CD8-positive, alpha-beta memory T cell (primary cell): ENCODE measurements around the gene ADAMTS2. TPM values are rescaled to one million over a fixed set of nuclear protein-coding genes. Genes with fewer than 3 reads are reported as not detected.
"Not testable (repeated sequence)": the region's sequence is repeated elsewhere in the genome, so short reads cannot be mapped to it uniquely, and the experiment has no call there.

Experiments used
- CTCF ChIA-PET: fragments of 350-600 bp; sonication (Branson Sonifier 250); formaldehyde crosslinking; loops from one replicate; lab custom pipeline; 2021; ENCODE audit warnings: antibody characterized with exemption; lab: Charles Lee
- POLR2A ChIA-PET: fragments of 350-600 bp; sonication (Branson Sonifier 250); formaldehyde crosslinking; loops from one replicate; lab custom pipeline; 2021; ENCODE audit warnings: antibody characterized with exemption; lab: Charles Lee
- DNase-seq, 5 donors: peaks; one replicate each; pipeline versions ENCODE4 v3.0.0 to v3.0.0-alpha.2; 2020 to 2022; ENCODE audit warnings: mixed read lengths in 1 of 5
- H3K27ac ChIP-seq: one replicate; pipeline ENCODE4 v1.7.0; 2013; ENCODE audit warnings: low read depth, mild to moderate bottlenecking, low read length, moderate library complexity
- H3K27me3 ChIP-seq: 2 replicates; pipeline ENCODE4 v1.7.0; 2013; ENCODE audit warnings: low read length, mild to moderate bottlenecking; ENCODE audit not compliant: insufficient read depth, poor library complexity, severe bottlenecking
- H3K36me3 ChIP-seq: 2 replicates; pipeline ENCODE4 v1.7.0; 2013; ENCODE audit warnings: mild to moderate bottlenecking, low read length, moderate library complexity; ENCODE audit not compliant: insufficient read depth
- H3K4me1 ChIP-seq: 2 replicates; pipeline ENCODE4 v1.7.0; 2013; ENCODE audit warnings: mild to moderate bottlenecking, low read length, moderate library complexity; ENCODE audit not compliant: insufficient read depth
- H3K4me3 ChIP-seq: 2 replicates; pipeline ENCODE4 v1.7.0; 2013; ENCODE audit warnings: mild to moderate bottlenecking, low read length
- H3K9me3 ChIP-seq: 2 replicates; pipeline ENCODE4 v1.7.0; 2013; ENCODE audit warnings: mild to moderate bottlenecking, low read length
- H3K27ac Mint-ChIP-seq, 8 donors: one replicate each; pipeline ENCODE4 v1.8.0; 2020 to 2021; ENCODE audit warnings: mixed read lengths in 8 of 8, mild to moderate bottlenecking in 6 of 8, inconsistent platforms in 3 of 8, moderate library complexity in 3 of 8
- H3K27me3 Mint-ChIP-seq, 2 donors: one replicate each; pipeline ENCODE4 v1.8.0; 2020 to 2021; ENCODE audit warnings: mixed read lengths in 2 of 2, mild to moderate bottlenecking in 1 of 2, moderate library complexity in 1 of 2
- H3K36me3 Mint-ChIP-seq, 3 donors: one replicate each; pipeline ENCODE4 v1.8.0; 2020 to 2021; ENCODE audit warnings: mixed read lengths in 3 of 3, inconsistent platforms in 1 of 3, mild to moderate bottlenecking in 1 of 3
- H3K4me1 Mint-ChIP-seq, 3 donors: one replicate each; pipeline ENCODE4 v1.8.0; 2020 to 2021; ENCODE audit warnings: mixed read lengths in 3 of 3, inconsistent platforms in 1 of 3, mild to moderate bottlenecking in 1 of 3
- H3K4me3 Mint-ChIP-seq, 7 donors: one replicate each; pipeline ENCODE4 v1.8.0; 2020 to 2021; ENCODE audit warnings: mixed read lengths in 7 of 7, mild to moderate bottlenecking in 6 of 7, moderate library complexity in 4 of 7, inconsistent platforms in 2 of 7
- H3K9me3 Mint-ChIP-seq, 5 donors: one replicate each; pipeline ENCODE4 v1.8.0; 2020 to 2022; ENCODE audit warnings: mixed read lengths in 5 of 5, mild to moderate bottlenecking in 3 of 5, moderate library complexity in 2 of 5, inconsistent platforms in 1 of 5
- polyA plus RNA-seq: library from polyadenylated mRNA; unstranded; fragments of 300-500 nt; fragmentation: Illumina TruSeq; gene quantifications from one replicate; pipeline ENCODE4 v1.2.3, GENCODE V29; 2021
- total RNA-seq, 2 experiments: library from RNA; stranded (reverse); gene quantifications; one replicate each; pipeline ENCODE4 v1.2.3, GENCODE V29; 2021

Gene ADAMTS2
- total and polyA plus RNA-seq, 3 experiments from 2014 or later, result not detected

DNA sequence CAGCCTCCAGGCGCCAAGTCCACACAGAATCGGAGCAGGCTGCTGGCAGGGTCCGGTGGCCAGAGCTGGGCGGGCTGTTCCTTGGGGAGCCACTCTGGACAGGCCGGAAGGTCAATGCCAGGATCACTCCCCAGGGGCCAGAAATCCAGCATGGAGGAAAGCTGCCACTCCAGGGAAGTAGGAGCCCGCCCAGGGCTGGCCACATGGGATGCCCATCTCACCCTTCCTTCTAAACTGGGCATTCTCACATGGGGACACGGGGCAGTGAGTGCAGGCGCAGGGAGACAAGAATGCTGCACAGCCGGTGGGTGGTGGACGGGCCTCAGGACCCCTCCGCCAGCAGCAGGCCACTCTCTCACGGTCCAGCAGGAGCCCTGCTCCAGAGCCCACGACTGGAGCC, 58.2 kb downstream of the ADAMTS2 start:
- H3K27ac Mint-ChIP-seq, result no peak overlapping the region
- H3K4me1 Mint-ChIP-seq, result no peaks in the 10 kb centered on the region
- POLR2A ChIA-PET, result no interaction called here
- Histone ChIP-seq H3K4me3 (no peak overlapping the region), H3K4me1 (no peaks in the 10 kb centered on the region), H3K9me3 (no peaks in the 10 kb centered on the region), H3K36me3 (no peaks in the 10 kb centered on the region), H3K27me3 (no peaks in the 10 kb centered on the region), H3K27ac (no peak overlapping the region)
- peaks cover 0 to 6% of the 10 kb centered on the region in 2 donors for H3K27me3 Mint-ChIP-seq
- peak in 1 of 5 donors; percentile 17 for DNase-seq
- no peaks in the 10 kb centered on the region for H3K9me3 Mint-ChIP-seq
- no peak overlapping the region for H3K4me3 Mint-ChIP-seq
- no peaks in the 10 kb centered on the region for H3K36me3 Mint-ChIP-seq
- CTCF ChIA-PET, result no interaction called here

DNA sequence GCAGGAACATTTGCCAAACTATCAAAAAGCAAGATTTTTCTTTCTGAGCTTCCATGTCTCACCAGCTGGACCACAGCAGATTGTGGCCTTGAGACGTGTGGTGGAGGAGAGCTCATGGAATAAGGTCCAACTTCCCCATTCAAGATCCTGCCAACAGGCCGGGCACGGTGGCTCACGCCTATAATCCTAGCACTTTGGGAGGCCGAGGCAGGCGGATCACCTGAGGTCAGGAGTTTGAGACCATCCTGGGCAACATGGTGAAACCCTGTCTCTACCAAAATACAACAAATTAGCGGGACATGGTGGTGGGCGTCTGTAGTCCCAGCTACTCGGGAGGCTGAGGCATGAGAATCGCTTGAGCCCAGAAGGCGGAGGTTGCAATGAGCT, 59.5 kb downstream of the ADAMTS2 start:
- H3K27me3 ChIP-seq, H3K27me3 Mint-ChIP-seq, H3K4me1 Mint-ChIP-seq, CTCF ChIA-PET, H3K27ac ChIP-seq, H3K9me3 ChIP-seq, DNase-seq, H3K36me3 ChIP-seq, H3K27ac Mint-ChIP-seq, H3K36me3 Mint-ChIP-seq, POLR2A ChIA-PET, H3K4me1 ChIP-seq, H3K4me3 ChIP-seq, H3K4me3 Mint-ChIP-seq, H3K9me3 Mint-ChIP-seq: not testable (repeated sequence)

DNA sequence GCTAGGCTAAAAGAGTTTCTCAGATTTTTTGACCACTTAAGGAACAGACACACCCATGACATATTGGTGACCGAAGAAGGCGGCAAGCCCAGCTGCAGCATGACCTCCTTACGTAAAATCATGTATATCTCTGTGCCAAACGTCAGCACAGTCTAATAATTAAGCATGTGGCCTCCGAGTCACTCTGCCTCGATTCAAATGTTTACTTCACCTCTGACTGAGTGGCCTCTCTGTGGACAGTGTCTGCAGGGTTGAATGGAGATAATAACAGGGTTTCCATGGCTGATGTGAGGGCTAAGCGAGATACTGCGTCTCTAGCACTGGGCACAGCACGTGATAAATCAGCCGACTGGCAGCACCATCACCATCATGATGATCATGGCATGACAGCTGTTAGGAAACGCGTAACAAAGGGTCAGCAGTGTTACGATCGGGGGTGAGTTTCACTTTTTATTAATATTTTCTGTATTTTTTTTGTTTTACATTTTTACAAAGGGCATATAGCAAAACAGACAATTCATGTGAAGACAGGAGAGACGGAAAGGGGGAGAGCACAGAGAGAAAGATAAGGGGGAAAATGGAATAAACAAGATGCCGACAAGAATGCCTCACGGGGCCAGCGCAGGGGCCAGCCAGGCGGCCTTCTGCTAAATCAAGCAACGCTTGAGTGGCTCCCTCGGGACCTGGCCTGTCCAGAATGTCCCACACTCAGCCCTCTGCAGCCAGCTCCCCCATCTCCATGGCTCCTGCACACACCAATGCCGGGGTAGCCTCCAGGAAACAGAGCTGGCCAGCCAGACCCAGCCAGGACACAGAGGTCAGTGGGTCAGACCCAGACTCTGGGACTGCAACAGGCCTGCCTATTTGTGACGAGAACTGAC, 60.3 kb downstream of the ADAMTS2 start:
- no peaks in the 10 kb centered on the region for H3K9me3 Mint-ChIP-seq
- no peaks in the 10 kb centered on the region for H3K36me3 Mint-ChIP-seq
- Histone ChIP-seq H3K4me3 (no peak overlapping the region), H3K9me3 (no peaks in the 10 kb centered on the region), H3K4me1 (no peaks in the 10 kb centered on the region), H3K27ac (no peak overlapping the region), H3K27me3 (no peaks in the 10 kb centered on the region), H3K36me3 (no peaks in the 10 kb centered on the region)
- ChIA-PET POLR2A (no interaction called here), CTCF (no interaction called here)
- H3K4me3 Mint-ChIP-seq, result no peak overlapping the region
- H3K27ac Mint-ChIP-seq, result no peak overlapping the region
- peak in 1 of 5 donors; percentile 19 for DNase-seq
- H3K27me3 Mint-ChIP-seq, result peaks cover 0 to 5% of the 10 kb centered on the region in 2 donors
- H3K4me1 Mint-ChIP-seq, result no peaks in the 10 kb centered on the region

DNA sequence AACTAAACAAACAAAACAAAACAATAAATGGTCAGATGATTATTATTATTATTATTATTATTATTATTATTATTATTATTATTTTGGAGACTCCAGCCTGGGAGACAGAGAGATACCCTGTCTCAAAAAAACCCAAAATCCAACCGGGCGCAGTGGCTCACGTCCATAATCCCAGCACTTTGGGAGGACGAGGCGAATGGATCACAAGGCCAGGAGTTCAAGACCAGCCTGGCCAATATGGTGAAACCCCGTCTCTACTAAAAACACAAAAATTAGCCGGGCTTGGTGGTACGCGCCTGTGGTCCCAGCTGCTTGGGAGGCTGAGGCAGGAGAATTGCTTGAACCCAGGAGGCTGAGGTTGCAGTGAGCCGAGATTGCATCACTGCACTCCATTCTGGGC, 61.4 kb downstream of the ADAMTS2 start:
- H3K4me1 ChIP-seq, H3K27me3 ChIP-seq, H3K4me1 Mint-ChIP-seq, H3K36me3 ChIP-seq, H3K36me3 Mint-ChIP-seq, H3K27ac ChIP-seq, H3K27me3 Mint-ChIP-seq, H3K9me3 Mint-ChIP-seq, H3K9me3 ChIP-seq, POLR2A ChIA-PET, H3K4me3 ChIP-seq, CTCF ChIA-PET, H3K27ac Mint-ChIP-seq, H3K4me3 Mint-ChIP-seq: not testable (repeated sequence)
- DNase-seq, result peak in 1 of 5 donors; percentile 3

DNA sequence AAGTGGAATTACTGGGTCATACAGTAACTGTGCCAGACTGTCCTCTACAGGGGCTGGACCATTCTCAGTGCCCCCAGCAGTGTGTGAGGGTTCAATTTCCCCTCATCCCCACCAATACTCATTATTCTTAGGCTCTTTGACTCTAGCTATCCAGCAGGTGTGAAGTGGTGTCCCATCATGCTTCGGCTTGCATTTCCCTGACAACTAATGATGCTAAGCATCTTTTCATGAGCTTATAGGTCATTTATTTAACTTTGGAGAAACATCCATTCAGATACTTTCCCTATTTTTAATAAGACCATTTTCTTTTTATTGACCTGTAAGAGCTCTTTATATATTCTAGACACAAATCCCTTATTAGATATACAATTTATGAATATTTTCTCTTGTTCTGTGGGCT, 63.6 kb downstream of the ADAMTS2 start:
- no peaks in the 10 kb centered on the region for H3K36me3 Mint-ChIP-seq
- H3K27ac Mint-ChIP-seq, result no peak overlapping the region
- Histone ChIP-seq H3K4me3 (no peak overlapping the region), H3K27me3 (no peaks in the 10 kb centered on the region), H3K4me1 (no peaks in the 10 kb centered on the region), H3K36me3 (no peaks in the 10 kb centered on the region), H3K27ac (no peak overlapping the region), H3K9me3 (no peaks in the 10 kb centered on the region)
- no peak overlapping the region for H3K4me3 Mint-ChIP-seq
- H3K27me3 Mint-ChIP-seq, result peaks cover 0 to 4% of the 10 kb centered on the region in 2 donors
- ChIA-PET CTCF (no interaction called here), POLR2A (interaction anchor here (0.6 kb wide), 1 partner anchor 342 kb away, joined by 3 read pairs; no protein-coding TSS in a partner anchor)
- peaks cover 0 to 1% (median 0%) of the 10 kb centered on the region in 3 donors for H3K4me1 Mint-ChIP-seq
- no peak for DNase-seq
- H3K9me3 Mint-ChIP-seq, result no peaks in the 10 kb centered on the region

DNA sequence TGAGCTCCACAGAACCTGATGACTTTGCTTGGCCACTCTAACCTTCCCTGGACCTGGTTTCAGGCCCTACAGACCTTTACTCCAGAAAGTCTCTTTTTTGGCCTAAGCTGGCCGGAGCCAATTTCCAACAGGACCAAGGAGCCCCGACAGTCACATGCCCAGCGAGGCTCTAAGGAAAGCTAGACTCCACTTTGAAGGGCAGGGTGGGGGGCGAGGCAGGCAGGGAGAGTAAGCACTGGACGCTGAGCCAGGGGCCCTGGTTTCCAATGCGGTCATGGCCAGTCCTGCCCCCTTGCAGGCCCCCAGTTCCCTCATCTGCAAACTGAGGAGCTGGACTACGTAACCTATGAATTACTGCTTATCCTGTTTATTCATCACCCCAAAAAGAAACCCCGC, 65.2 kb downstream of the ADAMTS2 start:
- Mint-ChIP-seq H3K27ac (no peak overlapping the region), H3K4me1 (peaks cover 0 to 1% (median 0%) of the 10 kb centered on the region in 3 donors), H3K27me3 (peaks cover 0 to 4% of the 10 kb centered on the region in 2 donors), H3K36me3 (no peaks in the 10 kb centered on the region), H3K4me3 (no peak overlapping the region), H3K9me3 (no peaks in the 10 kb centered on the region)
- Histone ChIP-seq H3K27ac (no peak overlapping the region), H3K36me3 (no peaks in the 10 kb centered on the region), H3K4me1 (no peaks in the 10 kb centered on the region), H3K9me3 (no peaks in the 10 kb centered on the region), H3K27me3 (no peaks in the 10 kb centered on the region), H3K4me3 (no peak overlapping the region)
- no peak for DNase-seq
- POLR2A ChIA-PET, result no interaction called here
- CTCF ChIA-PET, result no interaction called here

DNA sequence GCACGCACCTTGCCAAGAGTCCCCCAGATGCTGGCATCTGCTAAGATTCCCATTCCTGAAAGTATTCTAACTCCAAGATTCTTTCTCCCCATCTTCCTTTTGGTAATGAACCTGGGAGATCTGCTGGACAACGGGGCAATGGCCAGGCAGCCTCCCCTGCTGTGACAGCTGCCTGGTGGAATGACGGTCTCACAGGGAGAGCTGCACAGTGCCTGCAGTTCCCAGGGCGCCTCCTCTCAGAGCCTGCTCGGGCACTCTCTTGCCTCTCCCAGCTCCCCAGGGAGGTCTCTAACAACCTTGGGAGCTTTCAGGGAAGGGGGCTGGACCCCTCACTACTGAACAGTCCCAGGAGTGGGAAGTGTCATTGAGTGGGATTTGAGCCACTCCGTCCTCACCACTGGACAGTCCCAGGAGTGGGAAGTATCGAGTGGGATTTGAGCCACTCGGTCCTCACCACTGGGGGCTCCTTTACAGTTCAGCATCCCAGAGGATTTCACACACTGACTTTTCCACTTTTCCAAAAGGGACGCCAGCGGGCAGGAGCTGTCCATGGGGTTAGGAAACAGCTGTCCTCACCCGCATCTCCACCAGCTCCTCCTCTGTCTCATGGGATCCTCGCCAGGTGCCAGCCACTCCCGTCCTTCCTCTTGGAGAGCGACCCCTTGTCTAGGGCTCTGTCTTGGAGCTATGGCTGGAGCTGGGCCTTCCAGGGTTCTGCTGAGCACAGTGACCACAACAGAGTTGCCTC, 65.7 kb downstream of the ADAMTS2 start:
- ChIA-PET CTCF (no interaction called here), POLR2A (no interaction called here)
- Histone ChIP-seq H3K4me1 (no peaks in the 10 kb centered on the region), H3K9me3 (no peaks in the 10 kb centered on the region), H3K27ac (no peak overlapping the region), H3K27me3 (no peaks in the 10 kb centered on the region), H3K36me3 (no peaks in the 10 kb centered on the region), H3K4me3 (no peak overlapping the region)
- H3K9me3 Mint-ChIP-seq, result no peaks in the 10 kb centered on the region
- H3K36me3 Mint-ChIP-seq, result no peaks in the 10 kb centered on the region
- peaks cover 0 to 4% of the 10 kb centered on the region in 2 donors for H3K27me3 Mint-ChIP-seq
- H3K4me3 Mint-ChIP-seq, result no peak overlapping the region
- peak in 1 of 5 donors; percentile 23 for DNase-seq
- no peak overlapping the region for H3K27ac Mint-ChIP-seq
- peaks cover 0 to 1% (median 0%) of the 10 kb centered on the region in 3 donors for H3K4me1 Mint-ChIP-seq

DNA sequence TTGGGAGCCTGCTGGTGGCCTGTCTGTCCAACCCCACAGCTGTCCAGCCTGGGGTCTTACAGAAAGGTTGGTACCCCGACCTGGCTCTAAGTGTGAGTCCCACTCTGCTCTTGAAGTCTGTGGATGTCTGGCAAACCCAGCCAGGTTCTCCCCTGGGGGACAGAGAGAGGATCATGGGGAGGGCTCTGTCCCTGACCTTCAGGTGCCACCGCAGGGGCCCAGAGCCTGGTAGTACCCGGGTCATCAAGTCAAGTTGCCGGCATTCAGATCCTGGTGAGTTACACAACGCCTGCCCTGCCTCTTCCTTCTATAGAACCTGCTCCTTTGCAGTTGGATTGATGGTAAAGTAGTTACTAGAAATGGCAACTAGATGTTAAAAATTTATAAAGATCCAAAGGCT, 66.7 kb downstream of the ADAMTS2 start:
- H3K27ac Mint-ChIP-seq, result peak overlapping the region in 1 of 8 donors; percentile 22
- no peaks in the 10 kb centered on the region for H3K36me3 Mint-ChIP-seq
- Histone ChIP-seq H3K27ac (no peak overlapping the region), H3K4me3 (no peak overlapping the region), H3K36me3 (no peaks in the 10 kb centered on the region), H3K9me3 (no peaks in the 10 kb centered on the region), H3K4me1 (no peaks in the 10 kb centered on the region), H3K27me3 (no peaks in the 10 kb centered on the region)
- POLR2A ChIA-PET, result no interaction called here
- H3K27me3 Mint-ChIP-seq, result peaks cover 0 to 4% of the 10 kb centered on the region in 2 donors
- H3K9me3 Mint-ChIP-seq, result no peaks in the 10 kb centered on the region
- DNase-seq, result no peak
- H3K4me1 Mint-ChIP-seq, result peaks cover 0 to 1% (median 0%) of the 10 kb centered on the region in 3 donors
- no peak overlapping the region for H3K4me3 Mint-ChIP-seq
- CTCF ChIA-PET, result no interaction called here
